Measurements from ENCODE around the gene TTLL1.

Gene TTLL1

GRCh38 chr22:43066844-43067385 is 22.3 kb downstream of the TTLL1 start:
- TF ChIP-seq POLR2AphosphoS5 (IDR thresholded peaks at IDR 0.05; ENCODE audit: low read depth, low read length) (no peak), TAF1 (IDR thresholded peaks at IDR 0.05; ENCODE audit: borderline replicate concordance, insufficient read depth, low read length) (no peak), REST (IDR thresholded peaks at IDR 0.05; ENCODE audit: insufficient read depth in 1 of 2, low read depth in 2 of 2, low read length in 2 of 2) (no peak), SIN3A (IDR thresholded peaks at IDR 0.05; ENCODE audit: borderline replicate concordance, insufficient read depth, low read length) (no peak), FOXP2 (optimal IDR thresholded peaks at IDR 0.05; ENCODE audit: borderline replicate concordance, extremely low read depth, extremely low read length, insufficient read depth) (no peak)

- TF ChIP-seq FOXP2 (optimal IDR thresholded peaks at IDR 0.05; ENCODE audit: borderline replicate concordance, extremely low read depth, extremely low read length, insufficient read depth) (no peak), TAF1 (IDR thresholded peaks at IDR 0.05; ENCODE audit: borderline replicate concordance, insufficient read depth, low read length) (no peak), REST (IDR thresholded peaks at IDR 0.05; ENCODE audit: insufficient read depth in 1 of 2, low read depth in 2 of 2, low read length in 2 of 2) (no peak), POLR2AphosphoS5 (IDR thresholded peaks at IDR 0.05; ENCODE audit: low read depth, low read length) (no peak), SIN3A (IDR thresholded peaks at IDR 0.05; ENCODE audit: borderline replicate concordance, insufficient read depth, low read length) (no peak)
Measured at GRCh38 chr22:43066134-43066533, 23.1 kb downstream of the TTLL1 start.

DNA sequence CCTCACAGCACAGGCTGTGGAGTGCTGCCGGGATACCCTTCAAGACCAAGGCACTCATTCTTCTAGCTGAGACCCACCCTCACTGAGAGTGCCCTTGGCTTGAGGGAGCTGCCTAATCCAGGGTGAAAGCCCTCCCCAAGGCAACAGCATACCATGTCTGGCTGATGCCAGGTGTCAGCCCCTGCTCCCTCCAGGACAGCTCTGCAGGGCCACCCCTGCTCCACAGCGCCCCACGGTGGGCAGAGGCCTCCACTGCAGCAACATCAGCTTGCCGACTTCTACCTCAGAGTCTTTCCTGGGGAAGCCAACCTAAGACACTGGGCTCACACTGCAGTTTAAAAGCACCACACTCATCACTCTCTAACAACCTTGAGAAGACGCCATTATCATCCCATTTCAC is 29.0 kb downstream of the TTLL1 start:
- no peak for TF ChIP-seq POLR2AphosphoS5 (IDR thresholded peaks at IDR 0.05; ENCODE audit: low read depth, low read length)
- TF ChIP-seq SIN3A (IDR thresholded peaks at IDR 0.05; ENCODE audit: borderline replicate concordance, insufficient read depth, low read length): no peak
- no peak for TF ChIP-seq TAF1 (IDR thresholded peaks at IDR 0.05; ENCODE audit: borderline replicate concordance, insufficient read depth, low read length)
- no peak for TF ChIP-seq REST (IDR thresholded peaks at IDR 0.05; ENCODE audit: insufficient read depth in 1 of 2, low read depth in 2 of 2, low read length in 2 of 2)

GRCh38 chr22:43057641-43058040 is 31.6 kb downstream of the TTLL1 start:
- TF ChIP-seq SIN3A (IDR thresholded peaks at IDR 0.05; ENCODE audit: borderline replicate concordance, insufficient read depth, low read length) (no peak), POLR2AphosphoS5 (IDR thresholded peaks at IDR 0.05; ENCODE audit: low read depth, low read length) (no peak), FOXP2 (optimal IDR thresholded peaks at IDR 0.05; ENCODE audit: borderline replicate concordance, extremely low read depth, extremely low read length, insufficient read depth) (no peak), TAF1 (IDR thresholded peaks at IDR 0.05; ENCODE audit: borderline replicate concordance, insufficient read depth, low read length) (no peak), REST (IDR thresholded peaks at IDR 0.05; ENCODE audit: insufficient read depth in 1 of 2, low read depth in 2 of 2, low read length in 2 of 2) (no peak)

DNA sequence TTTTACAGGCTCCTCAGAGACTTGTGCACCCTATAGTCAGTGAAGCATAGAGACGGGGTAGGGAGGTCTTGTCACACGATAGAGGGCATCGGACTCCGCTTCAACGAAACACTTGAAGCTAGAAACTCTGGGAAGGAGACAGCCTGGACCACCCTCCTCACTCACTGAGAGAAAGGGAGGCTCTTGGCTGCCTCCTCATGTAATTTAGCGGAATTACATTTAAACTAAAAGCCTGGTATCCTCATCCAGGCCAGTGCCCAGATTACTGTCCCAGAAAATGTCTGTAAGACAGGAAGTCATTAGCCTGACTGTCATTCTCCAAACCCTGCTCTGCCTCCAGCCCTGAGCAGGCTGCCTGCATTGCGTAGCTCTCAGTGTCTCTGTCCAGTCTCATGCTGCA is 36.0 kb downstream of the TTLL1 start:
- no peak for TF ChIP-seq SIN3A (IDR thresholded peaks at IDR 0.05; ENCODE audit: borderline replicate concordance, insufficient read depth, low read length)
- TF ChIP-seq REST (IDR thresholded peaks at IDR 0.05; ENCODE audit: insufficient read depth in 1 of 2, low read depth in 2 of 2, low read length in 2 of 2): no peak
- no peak for TF ChIP-seq FOXP2 (optimal IDR thresholded peaks at IDR 0.05; ENCODE audit: borderline replicate concordance, extremely low read depth, extremely low read length, insufficient read depth)
- TF ChIP-seq TAF1 (IDR thresholded peaks at IDR 0.05; ENCODE audit: borderline replicate concordance, insufficient read depth, low read length): no peak
- no peak for TF ChIP-seq POLR2AphosphoS5 (IDR thresholded peaks at IDR 0.05; ENCODE audit: low read depth, low read length)

All from PFSK-1 (cell line).